IgD-negative memory B cell (primary cell): Measurements from ENCODE around the gene BCL2. TPM values are rescaled to one million over a fixed set of nuclear protein-coding genes. Genes with fewer than 3 reads are reported as not detected.
A peak's percentile ranks its signal among the peaks of the same experiment; 100 is the strongest.

ENCODE experiments used
- H3K27ac Mint-ChIP-seq, 3 donors: one replicate each; pipeline ENCODE4 v1.8.0; 2020 to 2022; ENCODE audit warnings: mild to moderate bottlenecking in 3 of 3, mixed read lengths in 3 of 3, moderate library complexity in 1 of 3
- H3K27me3 Mint-ChIP-seq: one replicate; pipeline ENCODE4 v1.8.0; 2021; ENCODE audit warnings: mixed read lengths
- H3K36me3 Mint-ChIP-seq: one replicate; pipeline ENCODE4 v1.8.0; 2020; ENCODE audit warnings: mild to moderate bottlenecking, mixed read lengths
- H3K4me1 Mint-ChIP-seq, 3 donors: one replicate each; pipeline ENCODE4 v1.8.0; 2020 to 2022; ENCODE audit warnings: mixed read lengths in 3 of 3, mild to moderate bottlenecking in 1 of 3
- H3K4me3 Mint-ChIP-seq, 4 donors: one replicate each; pipeline ENCODE4 v1.8.0; 2020 to 2022; ENCODE audit warnings: mild to moderate bottlenecking in 4 of 4, mixed read lengths in 4 of 4, moderate library complexity in 3 of 4
- H3K9me3 Mint-ChIP-seq, 3 donors: one replicate each; pipeline ENCODE4 v1.8.0; 2020 to 2021; ENCODE audit warnings: mixed read lengths in 3 of 3, mild to moderate bottlenecking in 1 of 3
- polyA plus RNA-seq: library from polyadenylated mRNA; unstranded; fragments of 300-500 nt; fragmentation: Illumina TruSeq; gene quantifications from one replicate; pipeline ENCODE4 v1.2.3, GENCODE V29; 2021

BCL2 gene
- polyA plus RNA-seq, 1 donor from 2014 or later, result 36.2 TPM

- H3K36me3 Mint-ChIP-seq, result peaks cover 7% of the 10 kb centered on the region
Observed at GRCh38 chr18:63267975-63268721, 51.4 kb downstream of the BCL2 start.

DNA sequence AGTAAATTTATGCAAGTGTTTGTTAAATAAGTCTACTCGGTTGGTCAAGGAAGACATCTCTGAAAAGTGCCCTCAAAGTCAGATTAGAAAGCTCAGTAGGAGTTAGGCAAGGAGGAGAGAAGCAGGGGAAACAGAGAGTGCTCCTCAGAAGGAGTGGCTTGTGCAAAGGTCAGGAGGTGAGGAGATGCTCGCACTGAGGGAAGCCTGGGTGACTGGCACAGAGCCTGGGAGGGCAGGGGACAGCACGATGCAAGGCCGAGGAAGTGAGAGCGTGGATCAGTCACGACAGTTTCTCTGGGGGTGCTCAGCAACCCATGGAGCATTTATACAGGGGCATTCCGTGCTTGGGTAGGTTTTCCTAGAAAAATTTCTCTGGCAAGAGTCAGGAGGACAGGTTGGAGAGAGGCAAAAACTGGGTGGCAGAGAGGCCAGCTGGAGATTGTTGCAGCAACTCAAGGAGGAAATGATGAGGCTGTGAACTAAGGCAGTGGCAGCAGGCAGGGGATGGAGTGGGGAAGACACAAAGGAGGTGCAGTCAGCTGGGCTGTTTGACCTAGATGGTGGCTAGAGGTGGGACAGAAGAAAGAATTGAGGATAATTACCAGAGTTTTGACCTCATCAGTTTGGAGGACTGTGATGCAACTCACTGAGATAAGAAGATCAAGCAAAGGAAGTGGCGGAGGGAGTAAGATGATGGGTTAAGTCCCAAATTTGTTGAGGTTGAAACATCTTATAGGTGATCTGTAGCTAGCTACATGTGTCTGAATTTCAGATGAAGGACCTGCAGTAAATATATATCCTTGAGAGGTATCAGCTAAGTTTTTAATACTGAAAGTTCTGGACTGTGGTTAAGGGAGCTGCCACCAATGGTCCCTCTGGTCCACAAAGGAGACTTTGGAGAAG, 52.4 kb downstream of the BCL2 start:
- H3K9me3 Mint-ChIP-seq, result no peaks in the 10 kb centered on the region
- H3K36me3 Mint-ChIP-seq, result peaks cover 7% of the 10 kb centered on the region
- no peaks in the 10 kb centered on the region for H3K27me3 Mint-ChIP-seq
- H3K4me3 Mint-ChIP-seq, result peak overlapping the region in 2 of 4 donors; percentile 61 to 67
- H3K27ac Mint-ChIP-seq, result peak overlapping the region; percentile 11 to 90 (median 54)
- peaks cover 42 to 64% (median 54%) of the 10 kb centered on the region in 3 donors for H3K4me1 Mint-ChIP-seq

More at GRCh38 chr18:63267975-63268721, 51.4 kb downstream of the BCL2 start:
- Mint-ChIP-seq H3K27me3 (no peaks in the 10 kb centered on the region), H3K27ac (no peak overlapping the region), H3K9me3 (no peaks in the 10 kb centered on the region), H3K4me3 (peak overlapping the region in 2 of 4 donors; percentile 51 to 63), H3K4me1 (peaks cover 45 to 67% (median 56%) of the 10 kb centered on the region in 3 donors)

DNA sequence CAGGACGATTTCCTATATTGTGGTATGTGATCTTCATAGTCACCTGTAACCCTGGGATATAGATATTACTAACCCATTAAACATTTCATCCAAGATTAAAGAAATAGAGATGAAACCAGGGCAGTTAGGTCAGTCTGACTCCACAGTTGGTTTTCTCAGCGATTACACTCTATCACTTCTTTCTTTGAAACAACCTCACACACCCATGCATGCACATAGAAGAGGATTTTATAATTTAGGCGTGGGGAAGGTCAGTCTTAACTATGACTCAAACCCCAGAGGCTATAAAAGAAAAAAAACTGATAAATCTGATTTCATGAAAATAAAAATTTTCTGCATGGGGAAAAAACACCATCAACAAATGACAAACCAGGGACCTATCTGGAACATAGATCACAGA, 54.2 kb downstream of the BCL2 start:
- Mint-ChIP-seq H3K27ac (peak overlapping the region in 2 of 3 donors; percentile 20 to 31), H3K36me3 (peaks cover 10% of the 10 kb centered on the region), H3K9me3 (no peaks in the 10 kb centered on the region), H3K27me3 (no peaks in the 10 kb centered on the region), H3K4me3 (no peak overlapping the region), H3K4me1 (peaks cover 38 to 61% (median 52%) of the 10 kb centered on the region in 3 donors)

DNA sequence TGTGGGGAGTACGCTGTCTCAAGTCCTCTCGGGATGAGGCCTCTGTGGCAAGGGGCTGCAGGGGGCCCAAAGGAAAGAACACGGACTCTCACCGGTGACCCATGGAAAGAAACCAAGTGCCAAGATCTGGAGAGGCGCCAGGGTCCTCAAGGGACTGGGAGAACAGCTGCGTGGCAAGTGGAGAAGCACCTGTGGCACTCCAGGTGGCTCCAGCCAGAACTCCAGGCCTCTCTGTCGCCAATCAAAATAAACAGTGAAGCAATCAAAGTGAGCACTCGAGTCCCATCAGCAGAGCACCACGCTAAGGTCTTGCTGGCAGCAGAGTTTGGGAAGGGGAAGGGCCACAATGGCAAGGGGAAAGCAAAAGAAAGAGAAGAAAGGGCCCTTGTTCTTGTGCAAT, 54.7 kb downstream of the BCL2 start:
- H3K27me3 Mint-ChIP-seq, result no peaks in the 10 kb centered on the region
- H3K27ac Mint-ChIP-seq, result peak overlapping the region in 1 of 3 donors; percentile 20
- no peaks in the 10 kb centered on the region for H3K9me3 Mint-ChIP-seq
- peaks cover 10% of the 10 kb centered on the region for H3K36me3 Mint-ChIP-seq
- H3K4me1 Mint-ChIP-seq, result peaks cover 36 to 57% (median 53%) of the 10 kb centered on the region in 3 donors
- no peak overlapping the region for H3K4me3 Mint-ChIP-seq

GRCh38 chr18:63263444-63263843, 56.1 kb downstream of the BCL2 start:
- no peaks in the 10 kb centered on the region for H3K9me3 Mint-ChIP-seq
- peaks cover 39 to 58% (median 56%) of the 10 kb centered on the region in 3 donors for H3K4me1 Mint-ChIP-seq
- H3K27me3 Mint-ChIP-seq, result no peaks in the 10 kb centered on the region
- no peak overlapping the region for H3K27ac Mint-ChIP-seq
- no peak overlapping the region for H3K4me3 Mint-ChIP-seq
- peaks cover 11% of the 10 kb centered on the region for H3K36me3 Mint-ChIP-seq

DNA sequence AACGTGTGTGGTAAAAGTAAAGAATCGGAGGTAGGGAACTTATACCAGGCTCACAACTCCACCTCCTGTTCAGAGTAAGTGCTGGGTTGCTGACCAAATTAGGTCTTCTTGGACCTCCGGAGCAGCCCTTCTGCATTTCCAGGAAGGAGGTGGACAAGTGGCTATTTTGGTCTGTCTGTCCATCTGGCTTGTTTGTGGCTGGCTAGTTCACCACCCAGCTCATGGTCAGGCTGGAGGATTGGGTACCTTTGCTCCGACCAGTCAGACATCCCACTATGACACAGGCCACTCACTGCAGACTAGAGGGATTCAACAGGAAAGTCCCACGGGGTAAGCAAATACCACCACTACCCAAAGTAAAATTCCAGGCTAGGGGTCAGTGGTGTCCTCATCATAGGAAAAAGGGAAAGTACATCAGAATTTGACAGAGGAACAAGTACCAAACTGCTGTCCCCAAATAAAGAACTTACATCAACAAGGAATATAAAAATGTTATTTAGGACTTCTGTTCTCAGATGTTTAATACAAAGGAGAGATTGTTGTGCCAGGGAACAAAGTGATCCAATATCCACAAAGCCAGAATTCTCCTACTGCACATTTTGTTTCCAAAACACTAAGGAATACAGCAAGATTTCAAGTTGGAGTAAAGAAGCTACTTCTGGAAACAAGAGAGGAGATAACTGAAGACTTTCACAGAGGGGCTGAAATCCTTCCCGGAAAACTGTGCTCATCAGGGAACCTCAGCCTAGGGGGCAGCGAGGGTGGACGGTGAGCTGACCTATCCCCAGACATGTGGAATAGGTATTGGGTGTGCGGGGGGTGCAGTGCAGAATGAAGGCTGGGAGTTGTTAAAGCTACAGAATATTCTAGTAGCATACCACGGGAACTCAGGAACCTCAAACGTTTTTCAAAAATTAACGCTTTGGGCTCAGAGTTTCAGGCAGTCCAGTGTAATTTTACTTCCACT, 56.9 kb downstream of the BCL2 start:
- H3K36me3 Mint-ChIP-seq, result peaks cover 11% of the 10 kb centered on the region
- H3K27me3 Mint-ChIP-seq, result no peaks in the 10 kb centered on the region
- peak overlapping the region in 1 of 4 donors; percentile 41 for H3K4me3 Mint-ChIP-seq
- H3K27ac Mint-ChIP-seq, result peak overlapping the region in 1 of 3 donors; percentile 39
- peaks cover 35 to 53% (median 53%) of the 10 kb centered on the region in 3 donors for H3K4me1 Mint-ChIP-seq
- no peaks in the 10 kb centered on the region for H3K9me3 Mint-ChIP-seq

DNA sequence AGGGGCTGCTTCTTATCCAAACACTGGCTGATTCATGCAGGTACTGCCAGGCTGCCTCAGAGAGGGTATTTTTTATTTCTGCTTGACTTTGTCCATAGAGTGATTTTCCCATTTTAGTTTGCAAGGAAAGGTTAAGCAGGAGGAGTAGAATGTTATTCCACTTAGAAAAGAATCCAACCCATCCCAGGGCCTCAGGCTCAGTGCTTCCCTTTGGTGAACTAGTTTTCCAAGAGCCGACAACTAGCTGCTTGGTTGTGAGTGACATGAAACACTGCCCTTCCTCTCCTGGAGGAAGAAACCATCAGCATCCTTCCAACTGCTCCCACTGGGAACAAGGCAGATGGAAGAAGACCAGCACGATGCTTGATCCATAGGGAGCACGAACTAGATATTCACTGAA, 58.5 kb downstream of the BCL2 start:
- Mint-ChIP-seq H3K4me3 (peak overlapping the region in 1 of 4 donors; percentile 71), H3K9me3 (no peaks in the 10 kb centered on the region), H3K27me3 (no peaks in the 10 kb centered on the region), H3K36me3 (peaks cover 11% of the 10 kb centered on the region), H3K27ac (peak overlapping the region in 1 of 3 donors; percentile 84), H3K4me1 (peaks cover 35 to 50% (median 44%) of the 10 kb centered on the region in 3 donors)

DNA sequence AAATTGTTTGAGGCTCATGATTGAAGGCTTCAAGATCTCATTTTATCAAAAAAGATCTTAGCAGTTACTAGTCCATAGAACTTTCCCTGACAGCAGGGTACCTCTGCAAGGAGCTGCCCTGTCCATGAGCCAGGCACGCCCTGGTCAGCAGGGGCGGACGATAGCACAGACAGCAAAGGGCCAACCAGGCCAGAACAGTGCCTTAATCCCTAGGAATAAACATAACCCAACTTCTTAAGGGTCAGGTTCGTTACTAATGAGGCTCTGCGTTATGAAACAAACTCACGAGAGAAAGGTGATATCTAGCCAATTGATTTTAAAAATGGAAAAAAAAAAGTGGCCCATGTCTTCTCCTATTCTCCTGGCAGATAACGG, 59.2 kb downstream of the BCL2 start:
- peak overlapping the region in 2 of 3 donors; percentile 19 to 84 for H3K27ac Mint-ChIP-seq
- H3K4me3 Mint-ChIP-seq, result no peak overlapping the region
- peaks cover 10% of the 10 kb centered on the region for H3K36me3 Mint-ChIP-seq
- H3K9me3 Mint-ChIP-seq, result no peaks in the 10 kb centered on the region
- peaks cover 35 to 51% (median 44%) of the 10 kb centered on the region in 3 donors for H3K4me1 Mint-ChIP-seq
- no peaks in the 10 kb centered on the region for H3K27me3 Mint-ChIP-seq

- Mint-ChIP-seq H3K27ac (peak overlapping the region in 2 of 3 donors; percentile 84 to 88), H3K27me3 (no peaks in the 10 kb centered on the region), H3K36me3 (peaks cover 10% of the 10 kb centered on the region), H3K4me3 (no peak overlapping the region), H3K4me1 (peaks cover 37 to 57% (median 42%) of the 10 kb centered on the region in 3 donors), H3K9me3 (no peaks in the 10 kb centered on the region)
Observed at GRCh38 chr18:63259567-63260379, 59.8 kb downstream of the BCL2 start.

DNA sequence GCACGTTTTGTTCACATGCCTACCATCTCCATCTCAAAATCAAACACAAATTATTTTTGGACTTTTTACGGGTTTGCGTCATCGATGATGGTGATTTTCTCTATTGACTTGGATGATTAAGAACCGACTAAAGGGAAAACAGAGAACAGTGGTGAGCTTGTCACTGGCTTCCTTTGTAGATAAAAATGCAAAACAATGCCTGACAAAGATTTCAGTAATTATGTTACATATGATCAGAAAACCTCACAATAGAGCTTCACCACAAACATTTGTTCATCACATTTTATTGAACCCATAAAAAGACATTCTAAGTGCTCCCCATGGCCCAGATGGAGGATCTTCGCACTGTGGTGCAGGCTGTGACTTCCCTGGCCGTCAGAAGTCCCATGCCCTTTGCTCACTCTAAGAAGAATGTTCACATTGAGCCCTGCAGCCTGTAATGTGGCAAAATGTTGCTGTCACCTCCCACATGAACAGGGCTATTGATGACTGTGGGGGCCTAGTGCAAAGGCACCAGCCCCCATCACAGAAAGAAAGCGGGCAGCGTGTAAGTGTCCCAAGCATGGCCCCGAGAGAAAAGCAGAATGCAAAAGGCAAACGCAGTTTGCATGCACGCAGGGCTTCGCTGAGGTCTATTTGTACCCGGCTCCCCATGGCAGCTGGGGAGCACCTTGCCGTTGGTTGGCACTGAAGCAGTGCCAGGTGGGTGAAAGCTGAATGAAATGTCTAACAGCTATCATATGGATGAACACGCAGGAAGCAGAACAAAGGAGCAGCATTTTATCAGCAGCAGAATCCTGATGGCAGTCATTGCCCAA, 60.6 kb downstream of the BCL2 start:
- no peaks in the 10 kb centered on the region for H3K27me3 Mint-ChIP-seq
- peak overlapping the region in 1 of 4 donors; percentile 60 for H3K4me3 Mint-ChIP-seq
- H3K27ac Mint-ChIP-seq, result peak overlapping the region in 2 of 3 donors; percentile 8 to 88
- peaks cover 39 to 61% (median 47%) of the 10 kb centered on the region in 3 donors for H3K4me1 Mint-ChIP-seq
- H3K36me3 Mint-ChIP-seq, result peaks cover 7% of the 10 kb centered on the region
- H3K9me3 Mint-ChIP-seq, result no peaks in the 10 kb centered on the region

DNA sequence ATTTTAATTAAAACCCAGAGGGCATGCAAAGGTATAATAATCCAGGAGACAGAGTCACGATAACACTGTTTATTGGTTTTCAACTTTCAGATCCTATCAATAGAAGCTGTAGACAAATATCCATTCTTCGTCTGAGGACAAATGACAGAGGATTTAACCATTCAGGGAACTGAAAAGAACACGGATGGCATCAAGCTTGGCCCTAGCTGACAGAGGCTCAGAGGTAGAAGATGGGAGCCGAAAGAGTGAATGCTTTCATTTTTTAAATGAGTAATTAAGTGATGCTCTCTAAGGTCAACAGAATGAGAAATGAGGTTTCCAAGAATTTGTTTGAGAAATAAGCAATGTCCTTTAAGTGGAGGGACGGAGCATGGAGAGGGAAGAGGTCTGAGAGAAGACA, 62.1 kb downstream of the BCL2 start:
- Mint-ChIP-seq H3K9me3 (peaks cover 0 to 3% (median 0%) of the 10 kb centered on the region in 3 donors), H3K36me3 (peaks cover 11% of the 10 kb centered on the region), H3K27me3 (no peaks in the 10 kb centered on the region), H3K27ac (peak overlapping the region in 2 of 3 donors; percentile 21 to 86), H3K4me1 (peaks cover 41 to 65% (median 53%) of the 10 kb centered on the region in 3 donors), H3K4me3 (peak overlapping the region in 2 of 4 donors; percentile 23 to 68)

DNA sequence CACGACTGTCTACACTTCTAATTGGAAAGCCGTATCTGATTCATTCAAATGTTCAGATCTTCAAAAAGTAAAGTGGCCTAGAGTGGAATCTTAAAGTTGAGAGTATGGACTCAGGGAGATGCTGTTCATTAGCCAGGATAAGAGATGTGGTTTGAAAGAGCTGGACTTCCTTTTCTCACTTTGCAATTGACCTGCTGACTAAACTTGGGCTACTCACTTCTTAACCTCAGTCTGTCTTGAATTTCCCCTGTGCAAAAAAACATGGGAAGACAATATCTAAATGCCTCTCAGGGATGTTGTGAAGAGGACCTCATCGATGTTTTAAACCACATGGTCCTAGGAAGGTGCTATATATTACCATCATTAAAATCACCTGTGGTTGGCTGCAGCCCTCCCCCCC, 64.1 kb downstream of the BCL2 start:
- Mint-ChIP-seq H3K27ac (no peak overlapping the region), H3K9me3 (peaks cover 0 to 4% (median 0%) of the 10 kb centered on the region in 3 donors), H3K4me3 (peak overlapping the region in 1 of 4 donors; percentile 69), H3K4me1 (peaks cover 35 to 56% (median 46%) of the 10 kb centered on the region in 3 donors), H3K36me3 (peaks cover 10% of the 10 kb centered on the region), H3K27me3 (no peaks in the 10 kb centered on the region)
